ENCODE measurements around the gene CLEC4G. TPM values are rescaled to one million over a fixed set of nuclear protein-coding genes. Genes with fewer than 3 reads are reported as not detected.

Gene CLEC4G
- polyA plus RNA-seq, 1 donor (not counting 4 experiments of a cell fraction or from before 2014, with no cell fraction given): not detected

GRCh38 chr19:7744871-7745650, 13.2 kb upstream of the CLEC4G start:
- no peaks in the 10 kb centered on the region for H4K20me1 ChIP-seq (ENCODE audit: control insufficient read depth, extremely low read depth, insufficient read depth, low read length)
- no peak for DNase-seq (ENCODE audit: low read depth, low spot score)
- no peak for FAIRE-seq

GRCh38 chr19:7744199-7744786, 12.4 kb upstream of the CLEC4G start:
- H3K79me2 ChIP-seq (ENCODE audit: control insufficient read depth, insufficient read depth, low read length): no peaks in the 10 kb centered on the region
- no peaks in the 10 kb centered on the region for H3K9me1 ChIP-seq (ENCODE audit: control insufficient read depth, extremely low read depth, insufficient read depth, low read length)
- H3K9me3 ChIP-seq (ENCODE audit: control insufficient read depth, low read depth, low read length): no peaks in the 10 kb centered on the region
- H3K27ac ChIP-seq (ENCODE audit: control insufficient read depth, insufficient read depth, low read length): no peak overlapping the region
- H3K9ac ChIP-seq (ENCODE audit: control insufficient read depth, extremely low read depth, insufficient read depth, low read length): no peak overlapping the region
- no peaks in the 10 kb centered on the region for H4K20me1 ChIP-seq (ENCODE audit: control insufficient read depth, extremely low read depth, insufficient read depth, low read length)
- no peaks in the 10 kb centered on the region for H3K36me3 ChIP-seq (ENCODE audit: control insufficient read depth in 2 of 2, extremely low read depth in 1 of 2, insufficient read depth in 2 of 2, low read length in 2 of 2)
- no peak overlapping the region for H2AFZ ChIP-seq (ENCODE audit: control insufficient read depth, low read length)
- TF ChIP-seq EZH2 (IDR thresholded peaks at IDR 0.05; ENCODE audit: low read length): no peak
- TF ChIP-seq, protein P1, sequence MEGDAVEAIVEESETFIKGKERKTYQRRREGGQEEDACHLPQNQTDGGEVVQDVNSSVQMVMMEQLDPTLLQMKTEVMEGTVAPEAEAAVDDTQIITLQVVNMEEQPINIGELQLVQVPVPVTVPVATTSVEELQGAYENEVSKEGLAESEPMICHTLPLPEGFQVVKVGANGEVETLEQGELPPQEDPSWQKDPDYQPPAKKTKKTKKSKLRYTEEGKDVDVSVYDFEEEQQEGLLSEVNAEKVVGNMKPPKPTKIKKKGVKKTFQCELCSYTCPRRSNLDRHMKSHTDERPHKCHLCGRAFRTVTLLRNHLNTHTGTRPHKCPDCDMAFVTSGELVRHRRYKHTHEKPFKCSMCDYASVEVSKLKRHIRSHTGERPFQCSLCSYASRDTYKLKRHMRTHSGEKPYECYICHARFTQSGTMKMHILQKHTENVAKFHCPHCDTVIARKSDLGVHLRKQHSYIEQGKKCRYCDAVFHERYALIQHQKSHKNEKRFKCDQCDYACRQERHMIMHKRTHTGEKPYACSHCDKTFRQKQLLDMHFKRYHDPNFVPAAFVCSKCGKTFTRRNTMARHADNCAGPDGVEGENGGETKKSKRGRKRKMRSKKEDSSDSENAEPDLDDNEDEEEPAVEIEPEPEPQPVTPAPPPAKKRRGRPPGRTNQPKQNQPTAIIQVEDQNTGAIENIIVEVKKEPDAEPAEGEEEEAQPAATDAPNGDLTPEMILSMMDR (optimal IDR thresholded peaks at IDR 0.05 in 1 of 3, IDR thresholded peaks at IDR 0.05 in 1 of 3, conservative IDR thresholded peaks at IDR 0.05 in 1 of 3; ENCODE audit: extremely low read depth in 1 of 3, insufficient read depth in 2 of 3, low read length in 3 of 3): no peak
- no peak overlapping the region for H3K4me2 ChIP-seq (ENCODE audit: control insufficient read depth, extremely low read depth, insufficient read depth, low read depth, low read length)
- no peaks in the 10 kb centered on the region for H3K27me3 ChIP-seq (ENCODE audit: control insufficient read depth, extremely low read depth, insufficient read depth, low read length)
- no peak for DNase-seq (ENCODE audit: low read depth, low spot score)
- dilution Hi-C loops (cut with MboI; ENCODE audit: extremely low pct_ligation_motif_present, low sequenced_read_pairs): no loop called here
- no peak overlapping the region for H3K4me3 ChIP-seq (ENCODE audit: control insufficient read depth in 2 of 3, extremely low read depth in 1 of 3, insufficient read depth in 2 of 3, low read depth in 1 of 3, low read length in 3 of 3)
- H3K4me1 ChIP-seq (ENCODE audit: control insufficient read depth, extremely low read depth, insufficient read depth, low read length): no peaks in the 10 kb centered on the region
- FAIRE-seq: no peak

More at GRCh38 chr19:7744871-7745650, 13.2 kb upstream of the CLEC4G start:
- no peaks in the 10 kb centered on the region for H3K27me3 ChIP-seq (ENCODE audit: control insufficient read depth, extremely low read depth, insufficient read depth, low read length)
- H3K9me3 ChIP-seq (ENCODE audit: control insufficient read depth, low read depth, low read length): no peaks in the 10 kb centered on the region
- H3K4me1 ChIP-seq (ENCODE audit: control insufficient read depth, extremely low read depth, insufficient read depth, low read length): no peaks in the 10 kb centered on the region
- H3K27ac ChIP-seq (ENCODE audit: control insufficient read depth, insufficient read depth, low read length): no peak overlapping the region
- no peak overlapping the region for H3K4me2 ChIP-seq (ENCODE audit: control insufficient read depth, extremely low read depth, insufficient read depth, low read depth, low read length)
- H3K9me1 ChIP-seq (ENCODE audit: control insufficient read depth, extremely low read depth, insufficient read depth, low read length): no peaks in the 10 kb centered on the region
- TF ChIP-seq, protein P1 (optimal IDR thresholded peaks at IDR 0.05 in 1 of 3, IDR thresholded peaks at IDR 0.05 in 1 of 3, conservative IDR thresholded peaks at IDR 0.05 in 1 of 3; ENCODE audit: extremely low read depth in 1 of 3, insufficient read depth in 2 of 3, low read length in 3 of 3): no peak
- TF ChIP-seq EZH2 (IDR thresholded peaks at IDR 0.05; ENCODE audit: low read length): no peak
- H3K79me2 ChIP-seq (ENCODE audit: control insufficient read depth, insufficient read depth, low read length): no peaks in the 10 kb centered on the region
- no peak overlapping the region for H3K4me3 ChIP-seq (ENCODE audit: control insufficient read depth in 2 of 3, extremely low read depth in 1 of 3, insufficient read depth in 2 of 3, low read depth in 1 of 3, low read length in 3 of 3)
- dilution Hi-C loops (cut with MboI; ENCODE audit: extremely low pct_ligation_motif_present, low sequenced_read_pairs): no loop called here
- no peaks in the 10 kb centered on the region for H3K36me3 ChIP-seq (ENCODE audit: control insufficient read depth in 2 of 2, extremely low read depth in 1 of 2, insufficient read depth in 2 of 2, low read length in 2 of 2)
- no peak overlapping the region for H3K9ac ChIP-seq (ENCODE audit: control insufficient read depth, extremely low read depth, insufficient read depth, low read length)
- H2AFZ ChIP-seq (ENCODE audit: control insufficient read depth, low read length): no peak overlapping the region

All from keratinocyte (primary cell).